HL-60 (cell line): ENCODE data around the gene TPPP.
"Not testable (repeated sequence)": the region's sequence is repeated elsewhere in the genome, so short reads cannot be mapped to it uniquely, and the experiment has no call there.

Experiments used
- DNase-seq, 2 experiments: peaks; one replicate each; pipeline ENCODE4 v3.0.0-alpha.2; 2010 to 2020; ENCODE audit warnings: low read depth in 1 of 2, low spot score in 1 of 2
- H3K27ac ChIP-seq: fragments of 250-450 bp; sonication (Bioruptor Pico); replicated peaks from 2 replicates; pipeline ENCODE4 v1.5.1; 2020; ENCODE audit warnings: mild to moderate bottlenecking, moderate library complexity
- H3K27me3 ChIP-seq: fragments of 250-450 bp; sonication (Bioruptor Pico); 2 replicates; pipeline ENCODE4 v1.5.1; 2021; ENCODE audit warnings: mild to moderate bottlenecking, moderate library complexity; ENCODE audit not compliant: insufficient read depth, poor library complexity, severe bottlenecking
- H3K4me3 ChIP-seq: replicated peaks from 2 replicates; pipeline ENCODE4 v1.5.1; 2011; ENCODE audit warnings: mild to moderate bottlenecking, control low read depth, low read length; ENCODE audit not compliant: insufficient read depth
- GABPA ChIP-seq: IDR thresholded peaks from 2 replicates; pipeline ENCODE4 v1.6.1; 2012; ENCODE audit warnings: low read depth
- POLR2AphosphoS5 ChIP-seq: IDR thresholded peaks from 2 replicates; pipeline ENCODE4 v1.6.1; 2012; ENCODE audit warnings: low read depth
- SPI1 ChIP-seq: IDR thresholded peaks from 2 replicates; pipeline ENCODE4 v1.6.1; 2012; ENCODE audit warnings: low read depth, mild to moderate bottlenecking, borderline replicate concordance
- TF ChIP-seq, protein P1 (sequence below): IDR thresholded peaks from 2 replicates; pipeline ENCODE4 v1.6.1; 2012; ENCODE audit warnings: low read depth; ENCODE audit not compliant: insufficient replicate concordance
- TF ChIP-seq, protein P2 (sequence below): IDR thresholded peaks from one replicate; pipeline ENCODE4 v1.5.1; 2011; ENCODE audit warnings: low read length, control low read depth, inconsistent platforms; ENCODE audit not compliant: insufficient read depth

The TPPP gene

DNA sequence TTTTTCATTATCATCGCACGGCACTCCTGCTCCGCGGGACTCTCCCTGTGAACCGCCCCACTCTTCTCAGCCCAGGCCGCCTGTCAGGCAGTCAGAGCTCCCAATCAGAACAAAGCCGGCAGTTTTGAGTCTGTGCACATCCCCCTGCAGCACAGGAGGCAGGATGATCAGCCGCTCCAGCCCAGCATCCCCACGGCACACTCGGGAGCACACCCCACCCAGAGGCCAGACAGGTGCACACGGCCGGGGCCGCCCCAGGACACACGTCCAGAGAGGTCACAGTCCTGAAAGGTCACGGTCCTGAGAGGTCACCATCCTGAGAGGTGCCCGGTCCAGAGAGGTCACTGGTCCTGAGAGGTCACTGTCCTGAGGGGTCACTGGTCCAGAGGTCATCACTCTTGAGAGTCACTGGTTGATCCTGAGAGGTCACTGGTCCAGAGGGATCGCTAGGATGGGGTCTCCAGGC, 8.4 kb downstream of the TPPP start:
- Histone ChIP-seq H3K27me3 (no peaks in the 10 kb centered on the region), H3K27ac (no peak overlapping the region), H3K4me3 (no peak overlapping the region)
- TF ChIP-seq GABPA = no peak
- TF ChIP-seq, protein P1, sequence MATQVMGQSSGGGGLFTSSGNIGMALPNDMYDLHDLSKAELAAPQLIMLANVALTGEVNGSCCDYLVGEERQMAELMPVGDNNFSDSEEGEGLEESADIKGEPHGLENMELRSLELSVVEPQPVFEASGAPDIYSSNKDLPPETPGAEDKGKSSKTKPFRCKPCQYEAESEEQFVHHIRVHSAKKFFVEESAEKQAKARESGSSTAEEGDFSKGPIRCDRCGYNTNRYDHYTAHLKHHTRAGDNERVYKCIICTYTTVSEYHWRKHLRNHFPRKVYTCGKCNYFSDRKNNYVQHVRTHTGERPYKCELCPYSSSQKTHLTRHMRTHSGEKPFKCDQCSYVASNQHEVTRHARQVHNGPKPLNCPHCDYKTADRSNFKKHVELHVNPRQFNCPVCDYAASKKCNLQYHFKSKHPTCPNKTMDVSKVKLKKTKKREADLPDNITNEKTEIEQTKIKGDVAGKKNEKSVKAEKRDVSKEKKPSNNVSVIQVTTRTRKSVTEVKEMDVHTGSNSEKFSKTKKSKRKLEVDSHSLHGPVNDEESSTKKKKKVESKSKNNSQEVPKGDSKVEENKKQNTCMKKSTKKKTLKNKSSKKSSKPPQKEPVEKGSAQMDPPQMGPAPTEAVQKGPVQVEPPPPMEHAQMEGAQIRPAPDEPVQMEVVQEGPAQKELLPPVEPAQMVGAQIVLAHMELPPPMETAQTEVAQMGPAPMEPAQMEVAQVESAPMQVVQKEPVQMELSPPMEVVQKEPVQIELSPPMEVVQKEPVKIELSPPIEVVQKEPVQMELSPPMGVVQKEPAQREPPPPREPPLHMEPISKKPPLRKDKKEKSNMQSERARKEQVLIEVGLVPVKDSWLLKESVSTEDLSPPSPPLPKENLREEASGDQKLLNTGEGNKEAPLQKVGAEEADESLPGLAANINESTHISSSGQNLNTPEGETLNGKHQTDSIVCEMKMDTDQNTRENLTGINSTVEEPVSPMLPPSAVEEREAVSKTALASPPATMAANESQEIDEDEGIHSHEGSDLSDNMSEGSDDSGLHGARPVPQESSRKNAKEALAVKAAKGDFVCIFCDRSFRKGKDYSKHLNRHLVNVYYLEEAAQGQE = no peak
- TF ChIP-seq, protein P2, sequence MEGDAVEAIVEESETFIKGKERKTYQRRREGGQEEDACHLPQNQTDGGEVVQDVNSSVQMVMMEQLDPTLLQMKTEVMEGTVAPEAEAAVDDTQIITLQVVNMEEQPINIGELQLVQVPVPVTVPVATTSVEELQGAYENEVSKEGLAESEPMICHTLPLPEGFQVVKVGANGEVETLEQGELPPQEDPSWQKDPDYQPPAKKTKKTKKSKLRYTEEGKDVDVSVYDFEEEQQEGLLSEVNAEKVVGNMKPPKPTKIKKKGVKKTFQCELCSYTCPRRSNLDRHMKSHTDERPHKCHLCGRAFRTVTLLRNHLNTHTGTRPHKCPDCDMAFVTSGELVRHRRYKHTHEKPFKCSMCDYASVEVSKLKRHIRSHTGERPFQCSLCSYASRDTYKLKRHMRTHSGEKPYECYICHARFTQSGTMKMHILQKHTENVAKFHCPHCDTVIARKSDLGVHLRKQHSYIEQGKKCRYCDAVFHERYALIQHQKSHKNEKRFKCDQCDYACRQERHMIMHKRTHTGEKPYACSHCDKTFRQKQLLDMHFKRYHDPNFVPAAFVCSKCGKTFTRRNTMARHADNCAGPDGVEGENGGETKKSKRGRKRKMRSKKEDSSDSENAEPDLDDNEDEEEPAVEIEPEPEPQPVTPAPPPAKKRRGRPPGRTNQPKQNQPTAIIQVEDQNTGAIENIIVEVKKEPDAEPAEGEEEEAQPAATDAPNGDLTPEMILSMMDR = no peak
- DNase-seq = no peak

DNA sequence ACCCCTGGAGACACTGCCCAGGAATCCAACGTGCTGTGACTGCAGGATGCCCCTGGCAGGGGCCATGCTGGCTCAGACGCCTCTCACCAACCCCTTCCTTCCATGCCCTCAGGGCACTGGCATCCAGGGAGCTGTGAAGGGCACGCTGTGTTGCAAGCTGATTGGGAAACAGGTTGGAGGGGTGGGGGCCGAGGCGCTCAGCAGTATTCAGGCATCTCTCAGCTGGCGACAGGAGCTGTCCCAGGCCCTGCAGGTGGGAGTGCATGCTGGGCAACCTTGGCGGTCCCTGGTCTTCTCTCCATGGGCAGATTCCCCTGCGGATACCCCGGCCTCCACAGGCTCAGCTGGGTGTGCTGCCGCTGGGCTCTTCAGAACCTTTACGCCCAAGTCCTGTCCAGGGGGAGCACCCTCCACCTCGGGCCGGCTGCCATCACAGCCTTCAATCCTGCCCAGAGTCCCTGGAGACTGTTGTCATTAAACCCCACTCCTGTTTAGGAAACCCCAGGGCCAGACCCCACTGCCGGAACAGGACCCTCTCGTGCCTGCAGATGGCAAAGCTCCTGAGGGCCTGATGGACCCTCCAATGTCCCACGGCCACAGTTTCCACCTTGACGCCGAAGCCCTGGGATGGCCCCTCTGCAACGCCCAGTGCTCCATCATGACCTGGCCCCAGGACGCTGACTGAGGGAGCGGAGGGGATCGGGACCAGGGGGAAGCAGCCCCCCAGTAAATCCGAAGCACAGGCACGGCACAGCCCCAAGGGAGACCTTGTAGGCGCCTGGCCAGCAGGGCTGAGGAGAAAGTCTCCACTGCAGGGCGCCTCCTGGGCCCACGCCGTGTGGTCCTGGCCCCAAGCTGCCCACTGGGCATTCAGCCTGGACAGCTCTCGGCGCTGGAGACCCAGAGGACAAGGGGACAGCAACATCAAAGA, 9.3 kb downstream of the TPPP start:
- Histone ChIP-seq H3K4me3 (no peak overlapping the region), H3K27ac (no peak overlapping the region), H3K27me3 (no peaks in the 10 kb centered on the region)
- DNase-seq = no peak
- TF ChIP-seq SPI1 (no peak), GABPA (no peak), POLR2AphosphoS5 (no peak)
- TF ChIP-seq, protein P2 = no peak
- TF ChIP-seq, protein P1 = no peak

DNA sequence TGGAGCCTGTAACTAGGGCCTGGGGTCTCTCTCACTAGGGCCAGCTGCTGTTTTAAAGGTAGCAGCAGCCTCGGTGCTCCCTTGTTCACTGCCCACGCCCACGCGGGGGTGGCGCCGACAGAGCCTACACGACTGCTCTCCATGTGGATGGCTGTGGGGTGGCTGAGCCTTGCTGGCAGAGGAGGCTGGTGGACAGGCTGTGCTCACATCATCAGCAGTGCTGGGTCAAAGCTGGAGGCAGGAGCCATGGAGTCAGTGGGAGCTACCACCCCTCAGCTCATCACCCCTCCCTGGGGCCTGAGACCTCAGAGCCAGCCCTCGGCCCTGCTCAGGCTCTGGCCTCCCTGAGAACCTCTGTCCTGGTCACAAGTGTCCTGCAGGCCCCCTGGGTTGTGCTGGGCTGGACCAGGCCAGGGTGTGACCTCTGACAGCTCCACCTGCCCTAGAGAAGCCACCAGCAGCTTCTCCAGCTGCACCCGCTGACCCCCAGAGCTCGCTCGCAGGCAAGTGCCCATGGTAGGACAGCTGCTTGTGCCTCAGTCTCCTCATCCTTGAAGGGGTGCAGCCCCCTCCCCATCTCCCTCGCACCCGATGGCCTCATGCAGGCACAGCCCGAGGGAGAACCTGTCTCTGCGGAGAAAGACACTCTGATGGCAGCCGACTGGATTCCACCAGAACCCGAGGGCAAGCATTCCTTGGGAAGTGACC, 10.3 kb downstream of the TPPP start:
- DNase-seq, H3K27me3 ChIP-seq, H3K4me3 ChIP-seq, H3K27ac ChIP-seq: not testable (repeated sequence)

DNA sequence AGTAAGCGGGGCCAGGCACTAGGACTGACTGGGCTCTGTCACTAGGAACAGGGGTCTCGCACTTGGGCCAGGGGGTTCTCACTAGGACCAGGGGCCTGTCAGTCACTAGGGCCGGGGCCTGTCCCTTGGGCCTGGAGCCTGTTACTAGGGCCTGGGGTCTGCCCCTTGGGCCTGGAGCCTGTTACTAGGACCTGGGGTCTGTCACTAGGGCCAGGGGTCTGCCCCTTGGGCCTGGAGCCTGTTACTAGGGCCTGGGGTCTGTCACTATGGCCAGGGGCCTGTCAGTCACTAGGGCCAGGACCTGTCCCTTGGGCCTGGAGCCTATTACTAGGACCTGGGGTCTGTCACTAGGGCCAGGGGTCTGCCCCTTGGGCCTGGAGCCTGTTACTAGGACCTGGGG, 10.9 kb downstream of the TPPP start:
- not testable (repeated sequence) for DNase-seq, H3K27me3 ChIP-seq, H3K4me3 ChIP-seq, H3K27ac ChIP-seq

DNA sequence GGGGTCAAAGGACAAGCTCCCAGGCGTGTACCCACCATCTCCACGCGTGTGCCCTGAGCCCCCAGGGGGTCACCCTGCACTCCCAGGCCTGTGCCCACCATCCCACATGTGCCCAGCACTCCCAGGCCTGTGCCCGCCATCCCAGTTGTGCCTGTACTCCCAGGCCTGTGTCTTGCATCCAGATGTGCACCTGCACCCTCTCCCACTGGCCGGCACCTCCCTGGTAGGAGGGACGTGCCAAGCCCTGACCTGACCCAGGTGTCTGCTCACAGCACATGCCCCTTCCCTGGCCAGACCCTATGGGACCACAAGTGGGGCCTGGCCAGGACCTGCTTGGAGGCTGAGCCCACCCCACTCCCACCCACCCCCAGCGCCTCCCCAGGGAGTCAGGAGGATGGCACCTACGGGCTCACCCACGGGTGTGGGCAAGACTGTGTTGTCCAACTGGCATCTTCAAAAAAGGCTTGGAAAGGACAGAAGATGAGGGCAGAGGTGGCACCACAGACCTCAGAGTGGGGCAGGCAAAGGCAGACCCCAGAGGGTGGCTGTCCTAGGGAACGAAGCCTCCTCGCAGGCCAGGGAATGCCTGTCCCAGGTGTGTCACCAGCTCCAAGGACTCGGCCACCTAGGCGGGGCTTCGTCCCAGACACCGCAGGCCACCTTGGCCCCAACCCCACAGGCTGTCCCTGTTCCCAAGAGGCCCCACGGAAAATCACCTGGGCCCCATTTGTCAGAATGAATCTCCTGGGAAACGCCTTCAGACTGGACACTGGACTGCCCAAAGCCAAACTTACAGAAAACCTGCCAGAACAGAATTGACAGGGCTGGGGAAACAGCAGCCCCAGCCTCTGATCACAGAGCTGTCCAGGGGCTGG, 11.6 kb downstream of the TPPP start:
- not testable (repeated sequence) for H3K4me3 ChIP-seq, H3K27ac ChIP-seq, DNase-seq, H3K27me3 ChIP-seq

DNA sequence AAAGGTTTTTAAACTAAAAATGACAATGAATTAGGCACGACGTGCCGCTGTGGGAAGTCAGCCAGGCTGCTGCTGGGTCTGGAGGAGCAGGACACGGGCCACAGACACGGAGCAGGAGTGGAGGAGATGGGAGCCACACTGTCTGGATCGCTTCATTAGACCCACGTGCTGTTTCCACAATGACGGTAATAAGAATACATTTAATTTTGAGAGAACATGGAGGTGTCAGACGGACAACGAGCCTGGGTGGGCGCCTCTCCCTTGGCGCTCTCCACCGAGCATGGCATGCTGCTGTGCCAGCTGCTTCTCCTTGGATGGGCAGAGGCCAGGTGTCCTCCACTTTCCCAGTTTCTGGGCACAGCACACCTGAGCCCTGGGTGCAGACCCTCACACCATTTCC, 12.3 kb downstream of the TPPP start:
- not testable (repeated sequence) for DNase-seq, H3K27ac ChIP-seq, H3K27me3 ChIP-seq, H3K4me3 ChIP-seq

DNA sequence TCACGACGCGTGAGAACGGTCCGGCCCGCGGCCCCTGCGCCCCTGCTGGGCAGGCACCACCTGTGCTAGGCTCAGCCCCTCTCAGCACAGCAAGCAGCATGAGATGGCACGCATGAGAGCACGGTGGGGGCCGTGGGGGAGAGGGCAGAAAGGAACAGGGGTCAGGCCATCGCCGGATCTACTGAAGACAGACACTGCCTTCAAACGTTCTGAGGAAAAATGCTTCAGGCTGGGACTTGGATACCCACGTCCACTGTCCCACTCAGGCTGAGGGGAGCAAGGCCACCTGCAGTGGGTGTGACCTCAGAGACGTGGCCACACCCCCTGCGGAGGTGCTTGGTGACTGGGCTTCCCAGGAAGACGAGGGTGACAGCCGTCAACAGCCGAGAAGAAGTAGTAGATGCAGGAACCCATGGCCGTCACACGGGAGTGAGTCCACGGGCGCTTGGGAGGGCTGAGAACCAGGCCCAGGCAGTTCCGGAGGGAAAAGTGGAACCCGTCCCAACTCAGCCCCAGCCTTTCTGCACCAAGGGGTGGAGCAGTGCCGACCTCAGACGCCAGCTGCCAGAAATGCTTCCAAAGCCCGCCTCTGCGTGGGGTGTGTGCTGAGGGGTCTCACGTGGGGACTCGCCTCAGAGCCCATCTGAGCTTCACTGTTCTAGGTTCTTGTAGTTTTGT, 12.9 kb downstream of the TPPP start:
- not testable (repeated sequence) for H3K4me3 ChIP-seq, H3K27me3 ChIP-seq, DNase-seq, H3K27ac ChIP-seq
